K562 (cell line): ENCODE data around the gene BPI. TPM values are rescaled to one million over a fixed set of nuclear protein-coding genes. Genes with fewer than 3 reads are reported as not detected.

Source experiments
- FOXK2 ChIP-seq, 2 experiments: fragments of 450-650 bp; IDR thresholded peaks in 1 of 2; conservative IDR thresholded peaks in 1 of 2; 2 replicates each; pipeline ENCODE4 v1.6.1; 2016; ENCODE audit warnings: low read depth in 2 of 2, mild to moderate bottlenecking in 1 of 2
- GTF2F1 ChIP-seq: IDR thresholded peaks from 2 replicates; pipeline ENCODE4 v1.6.1; 2011; ENCODE audit warnings: low read depth, low read length, improper control_type of control experiment
- IRF2 ChIP-seq: sonication (generic); formaldehyde crosslinking; IDR thresholded peaks from 2 replicates; pipeline ENCODE4 v1.8.1; 2022; ENCODE audit warnings: mild to moderate bottlenecking, missing genetic modification reagents
- NCOA4 ChIP-seq: fragments of 450-650 bp; IDR thresholded peaks from 2 replicates; pipeline ENCODE4 v1.6.1; 2018; ENCODE audit warnings: mild to moderate bottlenecking; ENCODE audit not compliant: partially characterized antibody
- NKRF ChIP-seq: fragments of 450-650 bp; IDR thresholded peaks from 2 replicates; pipeline ENCODE4 v1.6.1; 2016; ENCODE audit warnings: borderline replicate concordance
- PTBP1 ChIP-seq: fragments of 200-400 bp; formaldehyde crosslinking; IDR thresholded peaks from 2 replicates; pipeline ENCODE4 v1.6.1; 2017; ENCODE audit warnings: low read depth, low read length
- SNRNP70 ChIP-seq: fragments of 200-400 bp; formaldehyde crosslinking; optimal IDR thresholded peaks from 2 replicates; pipeline ENCODE3; 2017; ENCODE audit warnings: low read depth, low read length
- TARDBP ChIP-seq: fragments of 450-650 bp; IDR thresholded peaks from 2 replicates; pipeline ENCODE4 v1.6.1; 2016
- TBL1XR1 ChIP-seq, 2 experiments: IDR thresholded peaks; 2 replicates each; pipeline ENCODE4 v1.6.1; 2012; ENCODE audit warnings: improper control_type of control experiment in 2 of 2, low read length in 2 of 2, mild to moderate bottlenecking in 1 of 2
- UBTF ChIP-seq, 2 experiments: IDR thresholded peaks; 2 replicates each; pipeline ENCODE4 v1.6.1; 2012; ENCODE audit warnings: improper control_type of control experiment in 2 of 2, low read depth in 2 of 2, low read length in 2 of 2, borderline replicate concordance in 1 of 2
- polyA plus RNA-seq, 8 experiments: library from polyadenylated mRNA; depleted of rRNA in 4 of 8; stranded (reverse) in 5 of 8; unstranded in 3 of 8; fragments of >200 nt; fragmentation: Nextera tagmentation in 2 of 8; fragmentation: Illumina TruSeq in 1 of 8; extraction: Ambion mirVana in 2 of 8; extraction: Trizol in 1 of 8; gene quantifications; 2 replicates each; pipeline versions ENCODE4 v1.2.1 to v1.2.3, GENCODE V29; 2011 to 2014; ENCODE audit warnings: inconsistent platforms in 1 of 8, missing spikeins in 1 of 8
- total RNA-seq, 7 experiments: library from RNA; depleted of rRNA in 6 of 7; stranded (reverse); fragments of >200 nt in 6 of 7; fragmentation: Illumina TruSeq in 2 of 7; extraction: Trizol in 2 of 7; gene quantifications; 2 replicates each; pipeline versions ENCODE4 v1.2.1 to v1.2.3, GENCODE V29; 2011 to 2021; ENCODE audit warnings: low replicate concordance in 1 of 7
- TF ChIP-seq, protein P1 (sequence below): fragments of 450-650 bp; IDR thresholded peaks from 2 replicates; pipeline ENCODE4 v1.6.1; 2016; ENCODE audit warnings: low read depth
- TF ChIP-seq, protein P2 (sequence below), 3 experiments: IDR thresholded peaks in 2 of 3; conservative IDR thresholded peaks in 1 of 3; 2 replicates each; pipeline ENCODE4 v1.5.1; 2011 to 2012; ENCODE audit warnings: low read length in 3 of 3, mild to moderate bottlenecking in 3 of 3, control low read depth in 2 of 3, improper control_type of control experiment in 1 of 3, inconsistent platforms in 1 of 3, low read depth in 1 of 3, mixed read lengths in 1 of 3, moderate library complexity in 1 of 3; ENCODE audit not compliant: insufficient read depth in 2 of 3

Gene BPI
- total and polyA plus RNA-seq, 9 of the 15 experiments (the other 6 are each of a cell fraction or from before 2014, with no cell fraction given): not detected

GRCh38 chr20:38321959-38322598, 18.1 kb downstream of the BPI start (continued):
- TF ChIP-seq, protein P1, sequence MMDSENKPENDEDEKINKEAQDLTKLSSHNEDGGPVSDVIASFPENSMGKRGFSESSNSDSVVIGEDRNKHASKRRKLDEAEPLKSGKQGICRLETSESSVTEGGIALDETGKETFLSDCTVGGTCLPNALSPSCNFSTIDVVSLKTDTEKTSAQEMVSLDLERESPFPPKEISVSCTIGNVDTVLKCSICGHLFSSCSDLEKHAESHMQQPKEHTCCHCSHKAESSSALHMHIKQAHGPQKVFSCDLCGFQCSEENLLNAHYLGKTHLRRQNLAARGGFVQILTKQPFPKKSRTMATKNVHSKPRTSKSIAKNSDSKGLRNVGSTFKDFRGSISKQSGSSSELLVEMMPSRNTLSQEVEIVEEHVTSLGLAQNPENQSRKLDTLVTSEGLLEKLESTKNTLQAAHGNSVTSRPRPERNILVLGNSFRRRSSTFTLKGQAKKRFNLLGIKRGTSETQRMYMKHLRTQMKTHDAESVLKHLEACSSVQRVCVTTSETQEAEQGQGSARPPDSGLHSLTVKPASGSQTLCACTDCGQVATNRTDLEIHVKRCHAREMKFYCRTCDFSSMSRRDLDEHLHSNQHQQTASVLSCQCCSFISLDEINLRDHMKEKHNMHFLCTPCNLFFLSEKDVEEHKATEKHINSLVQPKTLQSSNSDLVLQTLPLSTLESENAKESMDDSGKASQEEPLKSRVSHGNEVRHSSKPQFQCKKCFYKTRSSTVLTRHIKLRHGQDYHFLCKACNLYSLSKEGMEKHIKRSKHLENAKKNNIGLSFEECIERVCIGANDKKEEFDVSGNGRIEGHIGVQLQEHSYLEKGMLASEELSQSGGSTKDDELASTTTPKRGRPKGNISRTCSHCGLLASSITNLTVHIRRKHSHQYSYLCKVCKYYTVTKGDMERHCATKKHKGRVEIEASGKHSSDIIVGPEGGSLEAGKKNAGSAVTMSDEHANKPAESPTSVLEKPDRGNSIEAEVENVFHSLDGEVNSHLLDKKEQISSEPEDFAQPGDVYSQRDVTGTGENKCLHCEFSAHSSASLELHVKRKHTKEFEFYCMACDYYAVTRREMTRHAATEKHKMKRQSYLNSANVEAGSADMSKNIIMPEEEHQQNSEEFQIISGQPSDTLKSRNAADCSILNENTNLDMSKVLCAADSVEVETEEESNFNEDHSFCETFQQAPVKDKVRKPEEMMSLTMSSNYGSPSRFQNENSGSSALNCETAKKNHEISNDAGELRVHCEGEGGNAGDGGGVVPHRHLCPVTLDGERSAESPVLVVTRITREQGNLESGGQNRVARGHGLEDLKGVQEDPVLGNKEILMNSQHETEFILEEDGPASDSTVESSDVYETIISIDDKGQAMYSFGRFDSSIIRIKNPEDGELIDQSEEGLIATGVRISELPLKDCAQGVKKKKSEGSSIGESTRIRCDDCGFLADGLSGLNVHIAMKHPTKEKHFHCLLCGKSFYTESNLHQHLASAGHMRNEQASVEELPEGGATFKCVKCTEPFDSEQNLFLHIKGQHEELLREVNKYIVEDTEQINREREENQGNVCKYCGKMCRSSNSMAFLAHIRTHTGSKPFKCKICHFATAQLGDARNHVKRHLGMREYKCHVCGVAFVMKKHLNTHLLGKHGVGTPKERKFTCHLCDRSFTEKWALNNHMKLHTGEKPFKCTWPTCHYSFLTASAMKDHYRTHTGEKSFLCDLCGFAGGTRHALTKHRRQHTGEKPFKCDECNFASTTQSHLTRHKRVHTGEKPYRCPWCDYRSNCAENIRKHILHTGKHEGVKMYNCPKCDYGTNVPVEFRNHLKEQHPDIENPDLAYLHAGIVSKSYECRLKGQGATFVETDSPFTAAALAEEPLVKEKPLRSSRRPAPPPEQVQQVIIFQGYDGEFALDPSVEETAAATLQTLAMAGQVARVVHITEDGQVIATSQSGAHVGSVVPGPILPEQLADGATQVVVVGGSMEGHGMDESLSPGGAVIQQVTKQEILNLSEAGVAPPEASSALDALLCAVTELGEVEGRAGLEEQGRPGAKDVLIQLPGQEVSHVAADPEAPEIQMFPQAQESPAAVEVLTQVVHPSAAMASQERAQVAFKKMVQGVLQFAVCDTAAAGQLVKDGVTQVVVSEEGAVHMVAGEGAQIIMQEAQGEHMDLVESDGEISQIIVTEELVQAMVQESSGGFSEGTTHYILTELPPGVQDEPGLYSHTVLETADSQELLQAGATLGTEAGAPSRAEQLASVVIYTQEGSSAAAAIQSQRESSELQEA: no peak
- no peak for TF ChIP-seq TBL1XR1 (IDR thresholded peaks at IDR 0.05; ENCODE audit: low read length in 2 of 2)
- no peak for TF ChIP-seq NCOA4
- no peak for TF ChIP-seq UBTF (IDR thresholded peaks at IDR 0.05; ENCODE audit: borderline replicate concordance in 1 of 2, low read depth in 2 of 2, low read length in 2 of 2)
- no peak for TF ChIP-seq FOXK2 (conservative IDR thresholded peaks at IDR 0.05 in 1 of 2, IDR thresholded peaks at IDR 0.05 in 1 of 2; ENCODE audit: low read depth in 2 of 2)
- no peak for TF ChIP-seq SNRNP70
- TF ChIP-seq TARDBP: no peak
- no peak for TF ChIP-seq NKRF
- TF ChIP-seq IRF2 (CRISPR knock-in tag): no peak
- no peak for TF ChIP-seq GTF2F1
- TF ChIP-seq PTBP1: no peak
- TF ChIP-seq, protein P2, sequence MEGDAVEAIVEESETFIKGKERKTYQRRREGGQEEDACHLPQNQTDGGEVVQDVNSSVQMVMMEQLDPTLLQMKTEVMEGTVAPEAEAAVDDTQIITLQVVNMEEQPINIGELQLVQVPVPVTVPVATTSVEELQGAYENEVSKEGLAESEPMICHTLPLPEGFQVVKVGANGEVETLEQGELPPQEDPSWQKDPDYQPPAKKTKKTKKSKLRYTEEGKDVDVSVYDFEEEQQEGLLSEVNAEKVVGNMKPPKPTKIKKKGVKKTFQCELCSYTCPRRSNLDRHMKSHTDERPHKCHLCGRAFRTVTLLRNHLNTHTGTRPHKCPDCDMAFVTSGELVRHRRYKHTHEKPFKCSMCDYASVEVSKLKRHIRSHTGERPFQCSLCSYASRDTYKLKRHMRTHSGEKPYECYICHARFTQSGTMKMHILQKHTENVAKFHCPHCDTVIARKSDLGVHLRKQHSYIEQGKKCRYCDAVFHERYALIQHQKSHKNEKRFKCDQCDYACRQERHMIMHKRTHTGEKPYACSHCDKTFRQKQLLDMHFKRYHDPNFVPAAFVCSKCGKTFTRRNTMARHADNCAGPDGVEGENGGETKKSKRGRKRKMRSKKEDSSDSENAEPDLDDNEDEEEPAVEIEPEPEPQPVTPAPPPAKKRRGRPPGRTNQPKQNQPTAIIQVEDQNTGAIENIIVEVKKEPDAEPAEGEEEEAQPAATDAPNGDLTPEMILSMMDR (IDR thresholded peaks at IDR 0.05 in 2 of 3, conservative IDR thresholded peaks at IDR 0.05 in 1 of 3; ENCODE audit: insufficient read depth in 2 of 3, low read depth in 1 of 3, low read length in 3 of 3): peak; percentile 74 to 80 (median 75)
